ENCODE results near the gene GRN.

- TF ChIP-seq CTCF (IDR thresholded peaks at IDR 0.05) = no peak
- no peak for TF ChIP-seq POLR2A (IDR thresholded peaks at IDR 0.05)
These were observed 4.5 kb downstream of the GRN start for GRCh38 chr17:44349553-44350070.
